CD4-positive, alpha-beta T cell treated with Interleukin-15 for 4 hours (primary cell): ENCODE data around the gene ZNF595.
"Not testable (repeated sequence)": the region's sequence is repeated elsewhere in the genome, so short reads cannot be mapped to it uniquely, and the experiment has no call there.

Experiments
- DNase-seq: peaks from one replicate; pipeline ENCODE4 v3.0.0-alpha.2; 2020; ENCODE audit warnings: low spot score

Gene ZNF595

DNA sequence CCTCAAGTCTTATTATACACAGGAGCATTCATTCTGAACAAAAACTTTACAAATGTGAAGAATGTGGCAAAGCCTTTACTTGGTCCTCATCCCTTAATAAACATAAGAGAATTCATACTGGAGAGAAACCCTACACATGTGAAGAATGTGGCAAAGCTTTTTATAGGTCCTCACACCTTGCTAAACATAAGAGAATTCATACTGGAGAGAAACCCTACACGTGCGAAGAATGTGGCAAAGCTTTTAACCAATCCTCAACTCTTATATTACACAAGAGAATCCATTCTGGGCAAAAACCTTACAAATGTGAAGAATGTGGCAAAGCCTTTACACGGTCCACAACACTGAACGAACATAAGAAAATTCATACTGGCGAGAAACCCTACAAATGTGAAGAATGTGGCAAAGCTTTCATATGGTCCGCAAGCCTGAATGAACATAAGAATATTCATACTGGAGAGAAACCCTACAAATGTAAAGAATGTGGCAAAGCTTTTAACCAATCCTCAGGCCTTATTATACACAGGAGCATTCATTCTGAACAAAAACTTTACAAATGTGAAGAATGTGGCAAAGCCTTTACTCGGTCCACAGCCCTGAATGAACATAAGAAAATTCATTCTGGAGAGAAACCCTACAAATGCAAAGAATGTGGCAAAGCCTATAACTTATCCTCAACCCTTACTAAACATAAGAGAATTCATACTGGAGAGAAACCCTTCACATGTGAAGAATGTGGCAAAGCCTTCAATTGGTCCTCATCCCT, 33.6 kb downstream of the ZNF595 start:
- not testable (repeated sequence) for DNase-seq

GRCh38 chr4:98386-98785, 45.3 kb downstream of the ZNF595 start:
- DNase-seq = no peak

DNA sequence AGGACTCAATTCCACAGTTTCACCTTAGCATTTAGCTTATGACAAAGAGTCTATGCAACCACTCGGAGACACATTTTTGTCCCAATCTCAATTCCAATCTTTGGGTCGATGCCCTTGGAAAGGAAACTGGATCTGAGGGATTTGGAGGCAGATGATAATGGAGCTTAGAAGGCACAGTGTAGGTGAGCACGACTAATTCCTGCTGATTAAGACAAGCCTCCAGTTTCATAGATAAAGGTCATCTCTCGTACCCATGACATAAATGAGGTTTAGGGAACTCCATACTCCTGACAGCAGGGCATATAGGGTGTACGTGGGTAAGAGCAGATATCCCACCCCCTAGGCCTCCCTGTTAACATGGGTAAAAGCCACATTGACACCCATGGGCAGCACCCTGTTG, 46.7 kb downstream of the ZNF595 start:
- no peak for DNase-seq

- DNase-seq = no peak
Measured at GRCh38 chr4:107083-107443, 53.9 kb downstream of the ZNF595 start.

GRCh38 chr4:107444-108429, 54.6 kb downstream of the ZNF595 start:
- DNase-seq = no peak

GRCh38 chr4:112771-113170, 59.6 kb downstream of the ZNF595 start:
- DNase-seq = no peak

DNA sequence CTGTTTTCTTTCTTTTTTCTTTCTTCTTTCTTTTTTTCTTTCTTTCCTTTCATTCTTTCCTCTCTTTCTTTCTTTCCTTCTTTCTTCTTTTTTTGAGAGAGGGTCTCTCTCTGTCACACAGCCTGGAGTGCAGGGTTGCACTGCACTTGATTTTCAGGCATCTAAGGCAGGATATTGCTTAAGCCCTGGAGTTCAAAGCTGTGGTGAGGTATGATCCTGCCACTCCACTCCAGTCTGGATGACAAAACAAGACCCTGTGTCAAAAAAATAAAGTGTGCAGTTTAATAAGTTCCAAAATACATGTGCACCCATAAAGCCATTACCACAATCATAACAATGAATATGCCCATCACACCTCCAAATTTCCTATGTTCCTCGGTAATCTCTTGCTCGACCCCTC, 60.6 kb downstream of the ZNF595 start:
- DNase-seq = no peak

DNA sequence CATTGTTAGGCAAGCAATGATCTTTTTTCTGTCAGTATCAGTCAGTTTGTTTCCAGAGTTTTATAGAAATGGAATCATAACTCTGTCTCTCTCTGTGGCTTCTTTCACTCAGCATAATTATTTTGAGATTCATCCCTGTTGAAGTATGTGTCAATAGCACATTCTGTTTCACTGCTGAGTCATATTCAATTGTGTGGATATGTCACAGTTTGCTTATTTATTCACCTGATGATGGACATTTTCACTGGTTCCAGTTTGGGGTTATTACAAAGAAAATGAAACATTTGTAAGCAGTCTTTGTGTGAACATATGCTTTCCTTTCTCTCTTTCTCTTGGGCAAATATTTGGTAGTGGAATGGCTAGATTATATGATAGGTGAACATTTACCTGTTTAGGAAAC, 61.0 kb downstream of the ZNF595 start:
- DNase-seq = no peak

GRCh38 chr4:116499-116898, 63.4 kb downstream of the ZNF595 start:
- no peak for DNase-seq

GRCh38 chr4:120616-121015, 67.5 kb downstream of the ZNF595 start:
- DNase-seq = no peak

- peak; percentile 23 for DNase-seq
Measured at GRCh38 chr4:121408-122084, 68.4 kb downstream of the ZNF595 start.

DNA sequence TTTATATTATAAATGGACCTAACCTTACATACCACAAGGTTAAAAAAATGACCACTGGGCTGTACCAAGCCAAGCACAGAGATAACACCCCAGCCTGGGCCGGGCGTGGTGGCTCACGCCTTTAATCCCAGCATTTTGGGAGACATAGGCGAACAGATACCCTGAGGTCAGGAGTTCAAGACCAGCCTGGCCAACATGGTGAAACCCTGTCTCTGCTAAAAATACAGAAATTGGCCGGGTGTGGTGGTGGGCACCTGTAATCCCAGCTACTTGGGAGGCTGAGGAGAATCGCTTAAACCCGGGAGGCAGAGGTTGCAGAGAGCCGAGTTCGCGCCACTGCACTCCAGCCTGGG, 70.8 kb downstream of the ZNF595 start:
- not testable (repeated sequence) for DNase-seq

- peak; percentile 95 for DNase-seq
Measured at GRCh38 chr4:124275-125081, 71.4 kb downstream of the ZNF595 start, which contains the start of gene ZNF718. Gene ZNF718, plus strand, starts transcription at chr4:124501. Its CDS starts 170 bp downstream, at chr4:124671.

- DNase-seq = peak; percentile 17
Measured at GRCh38 chr4:125091-125771, 72.1 kb downstream of the ZNF595 start.

DNA sequence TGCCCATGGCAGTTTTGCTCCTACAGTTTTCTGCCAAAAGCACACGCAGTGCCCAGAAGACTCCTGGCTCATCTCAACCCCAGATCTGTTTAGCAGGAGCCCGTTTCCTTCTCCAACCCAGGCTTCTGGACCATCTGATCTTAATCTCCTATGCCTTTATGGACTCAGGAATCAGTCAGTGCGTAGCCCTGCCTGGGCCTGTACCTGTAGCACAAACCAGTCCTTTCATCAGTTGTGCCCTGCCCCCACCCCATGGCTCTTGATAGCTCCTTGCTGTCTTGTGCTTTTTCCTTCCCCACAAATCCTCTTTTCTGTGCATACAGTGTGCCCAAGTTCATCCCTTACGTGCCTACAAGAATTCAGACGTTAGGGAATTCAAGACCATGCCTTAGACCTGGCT, 72.7 kb downstream of the ZNF595 start:
- DNase-seq = no peak

DNA sequence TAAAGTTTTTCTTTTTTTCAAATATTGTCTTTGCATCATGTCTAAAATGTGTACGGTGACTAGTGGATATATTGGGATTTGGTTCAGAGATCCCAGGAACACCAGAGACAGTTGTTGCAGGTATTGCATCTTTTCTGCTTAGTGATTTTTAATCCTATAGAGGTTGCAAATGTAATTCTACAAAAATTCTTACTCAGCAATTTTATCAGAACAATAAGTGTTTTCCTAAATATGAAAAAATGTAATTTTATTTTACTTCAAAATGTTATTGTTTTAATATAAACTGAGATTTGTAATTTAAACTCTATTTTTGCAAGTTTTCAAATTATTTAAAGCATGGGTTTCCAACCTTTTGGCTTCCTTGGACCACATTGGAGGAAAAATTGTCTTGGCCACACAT, 79.4 kb downstream of the ZNF595 start:
- DNase-seq = no peak
